ENCODE measurements around the gene COG4.
A peak's percentile ranks its signal among the peaks of the same experiment; 100 is the strongest.
"Not testable (repeated sequence)": the region's sequence is repeated elsewhere in the genome, so short reads cannot be mapped to it uniquely, and the experiment has no call there.

Gene COG4

DNA sequence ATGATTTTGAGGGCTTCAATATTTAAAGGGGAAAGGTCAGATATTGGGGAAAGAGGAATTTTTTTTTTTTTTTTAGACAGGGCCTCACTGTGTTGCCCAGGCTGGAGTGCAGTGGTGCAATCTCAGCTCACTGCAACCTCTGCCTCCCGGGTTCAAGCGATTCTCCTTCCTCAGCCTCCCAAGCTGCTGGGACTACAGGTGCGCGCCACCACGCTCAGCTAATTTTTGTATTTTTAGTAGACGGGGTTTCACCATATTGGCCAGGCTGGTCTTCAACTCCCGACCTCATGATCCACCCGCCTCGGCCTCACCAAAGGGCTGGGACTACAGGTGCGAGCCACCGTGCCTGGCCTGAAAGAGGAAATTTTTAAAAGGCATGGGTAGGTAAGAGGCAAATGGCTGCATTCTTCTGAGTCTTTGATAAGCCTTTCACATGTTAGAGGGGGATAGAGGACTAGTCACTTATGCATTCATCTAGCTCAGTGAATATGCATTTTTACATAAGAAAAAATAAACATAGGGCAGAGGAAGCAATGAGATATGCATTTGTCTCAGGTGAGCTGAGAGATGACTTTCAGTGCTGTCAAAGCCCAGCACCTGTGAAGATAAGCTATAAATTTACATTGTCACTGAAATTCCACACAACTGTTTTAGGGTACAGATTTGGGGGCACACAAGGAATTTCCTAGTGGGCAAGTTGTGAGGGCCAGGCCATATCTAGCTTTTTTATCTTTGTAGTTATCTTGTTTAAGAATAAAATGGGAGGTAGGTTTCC, 70.0 kb downstream of the COG4 start:
- DNase-seq = no peak

- DNase-seq = not testable (repeated sequence)
These were observed 72.4 kb downstream of the COG4 start for GRCh38 chr16:70451004-70451340.

GRCh38 chr16:70450142-70451003, 73.0 kb downstream of the COG4 start:
- not testable (repeated sequence) for DNase-seq

DNA sequence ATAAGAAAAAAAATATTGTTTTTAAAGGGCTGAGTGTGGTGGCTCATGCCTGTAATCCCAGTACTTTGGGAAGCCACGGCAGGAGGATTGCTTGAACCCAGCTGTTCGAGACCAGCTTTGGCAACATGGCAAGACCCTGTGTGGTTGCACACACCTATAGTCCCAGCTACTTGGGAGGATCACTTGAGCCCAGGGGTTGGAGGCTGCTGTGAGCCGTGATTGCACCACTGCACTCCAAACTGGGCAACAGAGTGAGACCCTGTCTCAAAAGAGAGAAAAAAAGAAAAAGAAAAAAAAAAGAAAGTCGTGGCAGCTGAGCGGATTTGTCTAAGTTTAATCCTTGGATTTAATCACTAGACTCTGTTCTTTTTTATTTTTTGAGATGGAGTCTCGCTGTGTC, 75.3 kb downstream of the COG4 start:
- no peak for DNase-seq

DNA sequence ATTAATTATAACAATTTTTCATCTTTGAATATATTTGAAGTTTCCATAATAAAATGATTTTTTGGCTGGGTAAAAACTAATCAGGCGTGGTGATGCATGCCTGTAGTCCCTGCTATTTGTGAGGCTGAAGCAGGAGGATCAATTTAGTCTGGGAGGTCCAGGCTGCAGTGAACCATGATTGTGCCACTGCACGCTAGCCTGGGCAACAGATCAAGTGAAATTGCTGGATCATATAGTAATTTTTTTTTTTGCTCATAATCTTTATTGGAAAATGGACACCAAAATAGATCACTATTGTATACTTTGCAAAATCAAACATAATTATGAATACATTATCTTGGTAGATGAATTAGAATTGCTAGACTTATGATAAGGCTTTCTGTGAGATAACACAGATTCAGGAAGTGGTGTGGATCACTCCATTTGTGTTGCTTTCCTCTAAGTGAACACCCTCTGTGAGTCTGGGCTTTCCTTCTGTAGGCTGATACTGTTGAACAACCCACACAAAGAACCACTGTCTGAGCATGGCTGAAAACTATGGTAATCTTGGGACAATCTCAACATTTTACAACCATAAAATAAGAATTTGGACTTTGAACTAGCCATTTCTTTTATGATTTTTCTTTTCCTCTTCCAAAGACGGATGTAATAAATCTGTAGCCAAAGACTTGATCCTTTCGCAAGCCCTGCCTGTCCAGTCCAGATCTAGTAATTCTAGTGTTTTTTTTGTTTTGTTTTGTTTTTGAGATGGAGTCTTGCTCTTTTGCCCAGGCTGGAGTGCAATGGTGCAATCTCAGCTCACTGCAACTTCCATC, 78.9 kb downstream of the COG4 start:
- DNase-seq = no peak

GRCh38 chr16:70442344-70442743, 81.0 kb downstream of the COG4 start:
- no peak for DNase-seq

DNA sequence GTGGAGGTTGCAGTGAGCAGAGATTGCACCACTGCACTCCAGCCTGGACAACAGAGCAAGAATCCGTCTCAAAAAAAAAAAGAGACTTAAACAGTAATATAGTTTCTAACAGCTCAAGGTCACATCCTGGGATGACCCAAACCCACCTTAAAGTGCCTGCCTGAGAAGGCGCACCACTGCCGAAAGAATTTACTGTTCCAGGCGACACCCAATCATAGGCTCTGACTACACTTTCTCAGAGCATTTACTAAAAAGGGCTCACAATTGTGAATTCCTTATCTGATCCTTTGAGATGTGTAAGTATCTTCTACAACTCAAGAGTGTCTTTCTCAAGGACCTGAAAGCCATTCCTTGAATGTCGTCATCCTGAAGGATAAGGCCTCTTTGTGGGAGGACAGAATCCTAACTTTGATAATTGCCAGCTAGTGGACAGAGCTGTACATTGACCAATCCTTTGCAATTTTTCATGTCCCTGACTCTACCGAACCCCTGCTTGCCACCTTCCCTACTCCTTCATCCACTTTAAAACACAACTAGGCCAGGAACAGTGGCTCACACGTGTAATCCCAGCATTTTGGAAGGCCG, 81.9 kb downstream of the COG4 start:
- no peak for DNase-seq

DNA sequence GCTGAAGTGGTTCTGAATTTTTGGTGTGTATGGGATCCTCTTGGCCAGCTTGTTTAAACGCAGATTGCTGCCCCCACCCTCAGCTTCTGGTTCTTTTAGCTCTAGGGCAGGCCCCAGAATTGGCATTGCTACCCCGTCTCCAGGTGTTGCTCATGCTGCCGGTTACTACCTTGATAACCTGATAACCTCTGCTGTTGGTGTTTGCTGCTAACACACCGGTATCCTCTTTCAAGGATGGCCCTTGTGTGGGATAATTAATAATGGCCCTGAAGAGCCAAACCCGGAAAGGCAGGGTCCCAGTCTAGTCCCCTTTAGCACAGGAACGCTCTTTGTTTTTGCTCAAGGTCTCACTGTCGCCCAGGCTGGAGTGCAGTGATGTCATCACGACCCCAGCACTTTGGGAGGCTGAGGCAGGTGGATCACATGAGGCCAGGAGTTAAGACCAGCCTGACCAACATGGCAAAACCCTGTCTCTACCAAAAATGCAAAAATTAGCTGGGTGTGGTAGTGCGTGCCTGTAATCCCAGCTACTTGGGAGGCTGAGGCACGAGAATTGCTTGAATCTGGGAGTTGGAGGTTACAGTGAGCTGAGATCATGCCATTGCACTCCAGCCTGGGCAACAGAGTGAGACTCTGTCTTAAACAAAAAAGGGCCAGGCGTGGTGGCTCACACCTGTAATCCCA, 83.2 kb downstream of the COG4 start:
- no peak for DNase-seq

DNA sequence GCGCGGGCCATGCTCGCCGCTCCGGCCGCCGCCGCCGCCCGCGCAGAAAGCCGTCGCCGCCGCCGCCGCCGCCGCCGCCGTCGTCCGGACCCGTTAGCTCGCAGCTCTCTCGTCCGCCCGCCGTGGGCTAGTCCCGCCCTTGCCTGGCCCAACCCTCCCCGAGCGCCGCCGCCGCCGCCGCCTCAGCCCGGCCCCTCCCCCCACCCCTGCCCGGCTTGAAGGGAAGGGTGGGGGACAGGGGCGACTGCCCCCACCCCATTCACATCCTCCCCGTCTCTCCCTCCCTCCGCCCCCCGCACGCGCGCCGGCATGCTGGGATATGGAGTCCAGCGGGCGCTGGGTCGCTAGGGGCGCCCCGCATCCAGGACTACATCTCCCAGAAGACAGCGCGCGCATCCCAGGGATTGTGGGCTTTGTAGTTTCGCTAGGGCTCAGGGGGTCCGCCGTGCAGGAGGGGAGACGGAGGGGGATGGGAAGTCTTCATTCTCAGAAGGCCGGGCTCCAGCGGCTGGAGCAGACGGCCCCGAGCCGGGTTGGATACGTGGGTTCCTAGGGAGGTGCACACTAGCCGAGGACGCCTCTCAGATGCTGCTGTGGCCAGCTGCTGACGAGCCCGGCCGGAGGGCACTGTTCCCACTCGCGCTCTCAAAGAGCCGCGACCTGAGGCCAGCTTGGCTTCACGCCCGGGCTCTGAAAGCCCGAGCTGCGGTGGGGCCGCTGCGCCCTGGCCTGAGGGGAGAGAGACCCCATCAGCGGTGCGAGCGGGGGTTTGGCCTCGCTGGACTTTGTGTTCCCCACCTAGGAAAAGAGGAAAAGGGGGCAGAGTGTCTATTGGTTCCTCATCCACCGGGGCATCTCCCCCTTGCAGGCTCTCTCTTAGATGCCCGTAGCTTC, 84.1 kb downstream of the COG4 start, which contains the start of gene ST3GAL2:
Gene ST3GAL2, minus strand, starts transcription at position 132 of the 894 bp plus-strand sequence. CDS start 40,570 bp downstream, outside the sequence.
- DNase-seq = peak; percentile 79

DNA sequence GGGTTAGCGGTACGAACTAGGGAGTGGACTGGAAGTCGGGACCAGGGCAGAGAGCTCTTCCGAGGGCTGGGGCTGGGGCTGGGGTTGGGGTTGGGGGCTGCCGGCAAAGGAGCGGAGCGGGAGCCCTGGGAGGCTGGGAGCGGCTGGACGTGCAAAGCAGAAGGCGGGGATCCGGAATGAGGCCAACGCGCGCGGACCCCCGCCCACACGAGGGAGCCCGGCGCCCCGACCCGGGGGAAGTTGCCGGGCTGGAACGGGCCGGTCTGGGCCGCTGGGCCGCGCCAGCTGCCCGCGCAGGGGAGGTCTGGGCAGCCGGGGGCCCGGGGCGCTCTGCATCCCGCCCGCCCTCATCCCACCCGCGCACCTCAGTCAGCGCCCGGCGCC, 84.8 kb downstream of the COG4 start:
- DNase-seq = no peak

DNA sequence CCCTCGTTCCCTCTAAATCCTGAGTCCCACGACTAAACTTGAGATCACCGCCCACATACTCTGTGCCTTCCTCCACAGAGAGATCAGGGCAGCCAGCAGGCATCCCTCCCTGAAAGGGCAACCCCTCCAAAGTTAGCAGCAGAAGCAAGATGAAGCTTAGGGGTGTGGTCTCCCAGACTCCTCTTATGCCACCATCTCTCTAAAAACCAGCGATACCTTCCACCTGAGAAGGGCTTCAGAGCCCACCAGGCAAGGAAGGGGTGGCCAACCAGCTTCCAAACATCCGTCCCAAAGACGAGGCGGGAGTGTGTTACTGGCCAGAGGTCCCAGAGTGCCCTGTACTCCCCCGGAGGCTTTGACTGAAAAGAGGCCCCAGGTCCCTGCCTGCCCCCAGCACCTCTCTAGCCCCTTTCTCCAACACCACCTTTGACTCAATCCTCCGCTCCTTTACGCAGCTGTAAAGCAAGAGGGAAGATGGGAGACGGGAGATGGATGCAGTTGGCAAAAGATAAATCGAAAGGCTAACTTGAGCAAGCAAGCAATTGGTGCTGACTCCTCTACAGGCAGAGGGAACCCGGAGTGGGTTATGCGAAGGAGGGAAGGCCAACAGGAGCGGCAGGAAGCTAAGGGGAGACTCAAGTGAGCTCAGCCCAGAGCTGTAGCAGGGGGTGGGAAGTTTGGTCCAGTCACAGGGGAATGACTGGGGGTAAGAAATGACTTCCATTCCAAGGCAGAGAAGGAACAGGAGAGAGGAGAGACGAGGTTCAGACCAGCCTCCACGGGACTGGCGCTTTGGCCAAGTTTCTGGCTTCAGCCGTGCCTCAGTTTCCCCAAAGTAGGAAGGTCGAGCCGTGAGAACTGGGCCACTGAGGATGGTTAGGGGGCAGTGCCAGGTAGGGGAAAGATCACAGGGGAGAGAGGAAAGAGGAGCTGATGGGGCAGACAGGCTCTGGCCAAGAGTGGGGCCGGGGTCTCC, 85.5 kb downstream of the COG4 start:
- DNase-seq = no peak

DNA sequence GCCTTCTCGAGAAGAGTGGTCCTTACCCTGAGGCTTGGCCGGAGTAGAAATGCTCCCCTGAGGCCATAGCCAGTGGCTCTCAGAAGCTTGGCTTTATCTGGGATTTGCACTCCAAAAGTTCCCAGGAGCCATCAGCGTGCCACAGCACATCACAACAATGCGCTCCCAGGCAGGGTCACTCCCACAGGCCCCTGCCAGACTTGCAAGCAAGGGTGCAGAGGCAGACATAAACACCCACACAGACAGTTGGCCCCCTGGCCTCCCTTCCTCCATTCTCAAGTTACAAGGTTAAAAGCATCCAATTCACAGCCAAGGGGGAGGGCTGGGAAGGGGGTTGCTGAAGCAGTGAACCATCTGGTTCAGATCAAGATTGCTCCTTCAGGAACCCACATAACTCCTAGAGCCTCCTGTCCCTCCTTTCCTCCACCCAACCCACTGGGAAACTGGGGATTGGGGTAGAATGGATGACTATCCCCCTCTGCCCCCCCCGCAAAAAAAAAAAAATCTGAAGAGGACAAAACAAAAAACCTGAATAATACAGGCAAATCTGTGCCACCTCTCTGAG, 86.3 kb downstream of the COG4 start:
- no peak for DNase-seq

- DNase-seq = no peak
These were observed 88.7 kb downstream of the COG4 start for GRCh38 chr16:70434484-70435260.

DNA sequence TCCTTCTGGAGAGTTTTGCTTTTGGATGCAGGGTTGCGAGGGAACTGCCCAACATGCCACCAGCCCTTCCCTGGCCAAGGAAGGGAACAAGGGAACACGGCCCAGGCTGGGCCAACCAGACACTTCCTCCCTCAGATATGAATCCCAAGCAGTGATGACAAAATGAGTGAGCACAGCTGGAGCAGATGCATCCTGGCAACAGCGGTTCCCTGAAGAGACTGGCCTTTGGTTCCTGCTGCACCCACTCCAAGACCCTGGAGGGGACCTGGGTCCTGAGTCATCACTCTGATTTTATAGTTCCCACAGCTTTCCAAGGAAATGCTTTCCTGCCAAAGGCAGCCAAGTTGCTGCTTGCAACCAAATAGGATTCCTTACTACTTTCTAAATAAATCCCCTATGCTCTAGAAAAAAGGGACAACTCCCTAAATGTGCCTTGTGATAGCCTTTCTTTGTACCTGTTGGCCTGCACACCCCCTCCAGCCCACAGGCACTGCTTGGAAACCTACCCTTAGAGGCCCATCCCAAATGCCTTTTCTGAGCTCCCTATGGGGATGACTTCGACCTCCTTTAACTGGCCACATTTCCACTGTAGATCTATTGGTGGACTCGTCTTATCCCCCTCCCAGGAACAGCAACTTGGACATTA, 89.8 kb downstream of the COG4 start:
- peak; percentile 34 for DNase-seq

GRCh38 chr16:70432723-70433457, 90.5 kb downstream of the COG4 start:
- DNase-seq = peak; percentile 90

- DNase-seq = peak; percentile 81
These were observed 91.0 kb downstream of the COG4 start for GRCh38 chr16:70432356-70432722.

All from MV-4-11 (cell line).